HTR-8/SVneo (cell line): Measurements from ENCODE around the gene DNMT1.
A peak's percentile ranks its signal among the peaks of the same experiment; 100 is the strongest.
"Not testable (repeated sequence)": the region's sequence is repeated elsewhere in the genome, so short reads cannot be mapped to it uniquely, and the experiment has no call there.

Source experiments
- DNase-seq: peaks from one replicate; pipeline ENCODE4 v3.0.0; 2011; ENCODE audit warnings: low spot score, mixed read lengths; ENCODE audit not compliant: insufficient read length
- FAIRE-seq: peaks from 2 replicates; lab custom pipeline; 2011; peaks lifted over from hg19 to GRCh38; lab: Jason Lieb, UNC

Gene DNMT1

DNA sequence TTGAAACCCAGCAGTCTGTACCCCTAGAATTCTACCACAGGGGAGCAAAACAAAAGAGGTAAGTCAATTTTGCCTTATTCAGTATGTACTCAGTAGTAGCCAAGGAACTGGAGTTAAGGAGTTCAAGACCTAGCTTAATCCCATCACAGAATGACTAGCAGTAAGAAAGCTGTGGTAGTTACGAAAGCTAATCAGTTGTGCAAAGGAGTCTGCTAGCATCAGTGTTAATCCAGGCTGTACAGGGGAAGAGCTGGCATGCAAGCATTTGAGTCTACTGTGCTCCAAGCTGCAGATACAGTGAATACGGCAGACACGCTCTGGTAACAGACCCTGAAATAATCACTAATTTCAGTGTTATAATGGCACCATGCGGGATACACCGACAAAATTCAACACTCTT, 4.7 kb downstream of the DNMT1 start:
- no peak for DNase-seq
- no peak for FAIRE-seq

DNA sequence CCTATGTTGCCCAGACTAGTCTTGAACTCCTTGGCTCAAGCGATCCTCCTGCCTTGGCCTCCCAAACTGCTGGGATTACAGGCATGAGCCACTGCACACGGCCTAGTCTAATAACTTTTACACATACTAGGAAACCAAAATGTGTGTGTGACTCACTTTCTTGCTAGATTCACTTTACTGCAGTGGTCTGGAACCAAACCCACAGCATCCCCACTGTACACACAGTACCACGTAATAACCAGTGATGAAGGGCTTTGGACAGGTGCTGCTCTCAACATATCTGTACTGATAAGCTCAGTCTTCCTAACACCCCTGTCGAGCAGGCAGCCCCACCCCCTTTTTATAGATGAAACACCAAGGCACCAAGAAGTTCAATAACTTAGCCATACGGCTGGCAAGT, 5.1 kb downstream of the DNMT1 start:
- DNase-seq (no peak), FAIRE-seq (no peak)

DNA sequence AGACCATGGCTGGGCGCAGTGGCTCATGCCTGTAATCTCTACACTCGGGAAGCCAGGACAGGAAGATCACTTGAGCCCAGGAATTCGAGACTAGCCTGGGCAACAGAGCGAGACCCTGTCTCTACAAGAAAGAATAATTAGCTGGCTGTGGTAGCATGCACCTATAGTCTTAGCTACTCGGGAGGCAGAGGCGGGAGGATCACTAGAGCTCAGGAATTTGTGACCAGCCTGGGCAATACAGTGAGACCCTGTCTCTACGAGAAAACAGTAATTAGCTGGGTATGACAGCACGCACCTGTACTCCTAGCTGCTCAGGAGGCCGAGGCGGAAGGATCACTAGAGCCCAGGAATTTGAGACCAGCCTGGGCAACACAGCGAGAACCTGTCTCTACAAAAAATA, 7.4 kb downstream of the DNMT1 start:
- DNase-seq, result no peak
- no peak for FAIRE-seq

DNA sequence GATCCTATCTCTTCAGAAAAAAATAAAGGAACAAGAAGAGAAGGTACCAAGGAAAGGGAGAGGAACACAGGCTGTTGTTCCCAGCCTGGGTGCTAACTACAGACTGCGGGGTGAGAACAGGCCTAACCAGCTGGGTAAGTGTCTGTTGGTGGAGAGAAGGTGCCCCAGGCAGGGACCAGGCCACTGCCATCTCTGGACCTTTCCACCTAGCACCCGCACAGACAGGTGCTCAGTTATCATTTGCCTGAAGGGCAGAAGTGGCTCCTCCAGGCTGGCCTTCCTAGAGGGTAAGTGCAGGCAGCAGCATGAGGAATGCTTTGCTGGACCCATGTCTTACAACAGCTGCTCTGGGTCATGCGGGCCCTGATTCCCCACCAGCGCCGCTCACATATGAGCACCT, 10.1 kb downstream of the DNMT1 start:
- no peak for FAIRE-seq
- no peak for DNase-seq

DNA sequence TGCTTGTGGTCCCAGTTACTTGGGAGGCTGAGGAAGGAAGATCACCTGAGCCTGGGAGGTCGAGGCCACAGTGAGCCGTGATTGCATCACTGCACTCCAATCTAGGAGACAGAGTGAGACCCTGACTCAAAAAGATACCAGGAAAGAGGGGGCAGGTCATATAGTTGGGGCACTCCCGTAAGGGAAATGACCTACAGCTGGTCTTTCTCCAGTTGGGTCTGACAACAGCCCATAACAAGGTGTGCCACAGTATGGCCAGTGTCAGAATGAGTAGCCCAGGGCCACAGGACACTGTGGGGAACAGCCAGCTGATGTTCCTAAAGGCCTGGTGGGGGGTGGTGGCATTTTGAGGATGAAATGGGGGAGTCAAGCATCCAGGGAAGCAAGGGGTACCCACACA, 10.8 kb downstream of the DNMT1 start:
- no peak for FAIRE-seq
- DNase-seq, result no peak

DNA sequence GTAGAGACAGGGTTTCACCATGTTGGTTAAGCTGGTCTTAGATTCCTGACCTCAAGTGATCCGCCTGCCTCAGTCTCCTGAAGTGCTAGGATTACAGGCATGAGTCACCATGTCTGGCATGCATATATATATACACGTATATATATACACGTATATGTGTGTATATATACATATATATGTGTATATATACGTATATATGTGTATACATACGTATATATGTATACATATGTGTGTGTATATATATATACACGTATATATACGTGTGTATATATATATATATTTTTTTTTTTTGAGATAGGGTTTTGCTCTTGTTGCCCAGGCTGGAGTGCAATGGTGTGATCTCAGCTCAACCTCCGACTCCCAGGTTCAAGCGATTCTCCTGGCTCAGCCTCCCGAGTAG, 11.9 kb downstream of the DNMT1 start:
- FAIRE-seq (no peak), DNase-seq (no peak)

DNA sequence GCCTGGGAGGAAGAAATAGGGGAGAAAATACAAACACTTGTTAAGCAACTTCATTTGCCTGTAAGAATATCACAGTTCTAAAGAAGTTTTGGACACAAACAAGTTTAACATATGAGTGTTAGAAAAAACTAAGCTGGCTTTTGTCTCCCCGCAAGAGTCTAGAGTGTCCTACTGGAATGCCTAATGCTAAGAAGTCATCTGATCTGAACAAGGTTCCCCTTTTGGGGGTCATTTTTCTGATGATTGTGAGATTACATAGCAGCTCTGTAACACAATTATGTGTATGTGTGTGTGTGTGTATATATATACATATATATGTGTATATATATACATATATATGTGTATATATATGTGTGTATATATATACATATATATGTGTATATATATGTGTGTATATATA, 12.7 kb downstream of the DNMT1 start:
- DNase-seq, result no peak
- FAIRE-seq, result no peak

DNA sequence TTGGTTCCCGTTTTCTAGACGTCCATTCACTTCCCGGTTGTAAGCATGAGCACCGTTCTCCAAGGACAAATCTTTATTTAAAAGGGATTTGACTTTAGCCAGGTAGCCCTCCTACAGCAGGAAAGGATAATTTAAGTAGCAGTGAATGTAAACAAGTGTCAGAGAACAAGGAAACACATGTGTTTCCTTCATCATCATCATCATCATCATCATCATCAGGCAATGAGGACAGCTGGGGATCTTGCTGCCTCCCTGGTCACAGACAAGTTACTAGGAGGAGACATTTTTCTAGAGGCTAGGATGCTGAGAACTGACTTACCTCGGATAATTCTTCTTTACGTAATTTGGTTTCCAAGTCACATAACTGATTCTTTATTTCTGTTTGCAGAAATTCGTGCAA, 14.3 kb downstream of the DNMT1 start:
- peak; percentile 31 for FAIRE-seq
- DNase-seq, result no peak

DNA sequence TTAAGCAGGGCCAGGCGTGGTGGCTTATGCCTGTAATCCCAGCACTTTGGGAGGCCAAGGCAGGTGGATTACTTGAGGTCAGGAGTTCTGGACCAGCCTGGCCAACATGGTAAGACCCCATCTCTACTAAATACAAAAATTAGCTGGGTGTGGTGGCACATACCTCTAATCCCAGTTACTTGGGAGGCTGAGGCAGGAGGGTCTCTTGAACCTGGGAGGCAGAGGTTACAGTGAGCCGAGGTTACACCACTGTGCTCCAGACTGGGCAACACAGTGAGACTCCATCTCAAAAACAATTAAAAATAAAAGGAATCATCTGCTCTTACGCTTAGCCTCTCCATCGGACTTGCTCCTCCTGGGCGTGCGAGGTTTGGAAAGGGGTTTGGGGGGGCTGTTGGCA, 14.7 kb downstream of the DNMT1 start:
- not testable (repeated sequence) for FAIRE-seq, DNase-seq

DNA sequence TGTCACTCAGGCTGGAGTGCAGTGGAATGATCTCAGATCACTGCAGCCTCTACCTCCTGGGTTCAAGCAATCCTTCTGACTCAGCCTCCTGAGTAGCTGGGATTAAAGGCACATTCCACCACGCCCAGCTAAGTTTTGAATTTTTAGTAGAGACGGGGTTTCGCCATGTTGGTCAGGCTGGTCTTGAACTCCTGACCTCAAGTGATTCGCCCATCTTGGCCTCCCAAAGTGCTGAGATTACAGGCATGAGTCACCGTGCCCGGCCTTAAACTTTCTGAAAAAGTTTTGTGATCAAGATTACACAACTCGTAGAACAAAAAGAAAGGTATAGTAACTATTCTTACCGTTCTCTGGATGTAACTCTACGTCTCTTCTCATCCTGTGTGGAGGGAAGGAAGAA, 21.2 kb downstream of the DNMT1 start:
- FAIRE-seq, result no peak
- DNase-seq, result no peak

DNA sequence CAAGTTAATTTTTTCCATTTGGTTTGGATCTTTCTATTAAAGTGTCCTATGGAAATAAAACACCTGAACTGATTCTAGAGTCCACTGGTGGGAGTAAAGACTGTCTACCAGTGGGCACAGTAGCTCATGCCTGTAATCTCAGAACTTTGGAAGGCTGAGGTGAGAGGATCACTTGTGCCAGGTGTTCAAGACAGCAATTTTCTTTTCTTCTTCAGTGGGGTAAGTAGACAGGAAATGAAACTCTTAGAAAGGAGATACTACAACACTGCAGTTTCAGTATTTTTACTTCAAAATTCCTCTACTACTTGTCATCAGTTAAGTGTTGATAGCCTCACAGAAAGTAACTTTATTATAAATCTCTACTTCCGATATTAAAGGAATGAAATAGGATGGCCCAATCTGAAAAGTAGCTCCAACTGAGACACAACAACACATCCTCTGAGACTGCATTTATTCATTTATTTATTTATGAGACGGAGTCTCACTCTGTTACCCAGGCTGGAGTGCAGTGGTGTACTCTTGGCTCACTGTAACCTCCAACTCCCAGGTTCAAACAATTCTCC, 26.3 kb downstream of the DNMT1 start:
- FAIRE-seq, result no peak
- no peak for DNase-seq

DNA sequence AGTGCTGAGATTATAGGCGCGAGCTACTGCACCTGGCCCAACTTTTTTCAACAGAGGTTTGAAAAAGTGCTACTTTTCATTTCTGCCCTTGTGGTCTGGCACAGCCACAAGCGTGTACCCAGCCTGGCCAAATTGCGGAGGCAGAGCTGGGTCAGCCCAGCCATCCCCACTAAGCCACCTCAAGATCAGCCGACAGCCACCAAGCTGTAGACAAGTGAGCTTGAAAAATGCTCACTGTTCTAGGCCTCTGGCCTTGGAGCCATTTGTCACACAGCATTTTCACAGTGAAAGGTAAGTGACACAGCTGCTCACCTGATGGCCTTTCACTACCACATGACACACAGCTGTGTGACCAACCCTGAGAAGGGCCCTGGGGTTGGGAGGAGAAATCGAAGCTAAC, 27.3 kb downstream of the DNMT1 start:
- FAIRE-seq, result no peak
- no peak for DNase-seq

DNA sequence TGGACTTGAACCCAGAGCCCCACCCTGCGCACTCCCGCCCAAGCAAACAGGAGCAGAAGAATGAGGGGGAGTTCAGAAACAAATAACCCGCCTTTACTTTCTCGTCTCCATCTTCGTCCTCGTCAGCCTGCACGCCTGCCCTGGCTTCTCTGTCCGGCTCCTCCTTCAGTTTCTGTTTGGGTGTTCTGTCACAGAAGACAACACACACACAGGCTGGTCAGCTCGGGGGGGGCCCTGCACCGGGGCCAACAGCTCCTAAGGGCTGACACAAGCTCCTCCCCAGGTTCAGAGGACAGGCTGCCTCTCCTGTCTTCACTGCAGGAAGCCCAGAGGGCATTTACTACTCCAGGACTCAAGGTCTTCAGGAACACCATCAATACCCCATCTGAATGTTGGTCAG, 28.3 kb downstream of the DNMT1 start:
- FAIRE-seq, DNase-seq: not testable (repeated sequence)

DNA sequence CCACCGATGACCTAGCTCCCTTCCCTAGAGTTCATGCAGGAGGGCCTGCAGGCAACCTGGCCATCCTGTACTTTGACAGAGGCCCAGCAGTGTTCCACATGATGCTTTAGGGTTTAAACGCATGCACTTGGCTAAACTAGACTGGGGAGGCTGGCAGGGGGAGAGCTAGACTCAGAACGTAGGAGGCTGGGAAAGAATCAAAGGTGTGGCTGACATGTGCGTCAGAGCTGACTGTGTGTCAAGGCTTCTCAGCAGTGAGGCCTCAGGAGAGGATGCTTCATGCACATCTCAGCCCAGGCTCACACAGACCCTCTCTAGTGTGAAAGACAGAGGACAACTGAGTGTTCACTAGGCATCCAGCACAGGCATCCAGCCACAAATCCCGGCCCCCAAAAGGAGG, 28.7 kb downstream of the DNMT1 start:
- DNase-seq, result no peak
- no peak for FAIRE-seq

DNA sequence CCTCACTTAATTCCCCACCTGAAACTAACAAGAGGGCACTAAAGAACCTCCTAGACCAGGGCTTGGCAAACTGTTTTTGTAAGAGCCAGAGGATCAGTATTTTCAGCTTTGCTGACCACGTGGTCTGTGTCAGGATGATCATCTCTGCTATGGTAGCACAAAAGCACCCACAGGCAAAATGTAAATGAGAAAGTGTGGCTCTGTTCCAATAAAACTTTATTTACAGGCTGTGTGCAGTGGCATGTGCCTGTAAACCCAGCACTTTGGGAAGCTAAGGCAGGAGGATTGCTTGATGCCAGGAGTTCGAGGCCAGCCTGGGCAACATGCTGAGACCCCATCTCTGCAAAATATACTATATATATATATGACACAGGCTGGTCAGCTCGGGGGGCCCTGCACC, 31.2 kb downstream of the DNMT1 start:
- no peak for DNase-seq
- FAIRE-seq, result no peak

DNA sequence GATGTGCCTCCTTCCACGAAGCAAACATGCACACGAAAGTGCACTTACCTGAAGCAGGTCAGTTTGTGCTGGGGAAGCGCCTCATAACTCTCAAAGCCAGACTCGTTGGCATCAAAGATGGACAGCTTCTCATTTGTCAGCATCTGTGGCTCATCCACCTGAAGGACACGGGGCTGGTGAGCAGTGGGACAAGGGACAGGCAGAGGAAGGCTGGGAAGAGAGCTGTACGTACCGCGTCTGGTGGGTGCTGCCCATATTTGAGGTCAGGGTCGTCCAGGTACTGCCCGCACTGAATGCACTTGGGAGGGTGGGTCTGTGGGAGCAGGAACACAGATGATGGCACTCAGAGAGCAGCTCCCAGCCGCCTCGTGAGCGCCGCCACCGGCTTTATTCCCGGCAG, 35.1 kb downstream of the DNMT1 start:
- FAIRE-seq, result no peak
- no peak for DNase-seq

DNA sequence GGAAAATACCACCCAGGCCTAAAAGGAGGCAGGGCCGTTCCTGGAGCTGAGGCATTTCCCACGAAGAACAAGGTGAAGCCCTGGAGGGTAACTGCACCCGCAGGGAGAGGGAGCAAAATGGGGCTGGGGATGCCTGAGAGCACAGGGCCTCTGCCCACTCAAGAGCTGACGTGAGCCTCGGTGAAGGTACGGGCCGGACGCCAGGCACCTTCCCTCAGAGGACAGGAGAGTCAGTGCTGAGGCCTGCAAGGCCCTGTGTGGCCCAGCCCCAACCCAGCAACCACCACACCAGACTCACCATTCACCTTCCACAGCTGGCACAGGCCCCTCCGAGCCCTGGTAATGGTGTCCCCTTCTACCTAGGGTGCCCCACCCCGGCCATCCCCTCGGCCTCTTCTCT, 36.3 kb downstream of the DNMT1 start:
- DNase-seq (no peak), FAIRE-seq (no peak)

DNA sequence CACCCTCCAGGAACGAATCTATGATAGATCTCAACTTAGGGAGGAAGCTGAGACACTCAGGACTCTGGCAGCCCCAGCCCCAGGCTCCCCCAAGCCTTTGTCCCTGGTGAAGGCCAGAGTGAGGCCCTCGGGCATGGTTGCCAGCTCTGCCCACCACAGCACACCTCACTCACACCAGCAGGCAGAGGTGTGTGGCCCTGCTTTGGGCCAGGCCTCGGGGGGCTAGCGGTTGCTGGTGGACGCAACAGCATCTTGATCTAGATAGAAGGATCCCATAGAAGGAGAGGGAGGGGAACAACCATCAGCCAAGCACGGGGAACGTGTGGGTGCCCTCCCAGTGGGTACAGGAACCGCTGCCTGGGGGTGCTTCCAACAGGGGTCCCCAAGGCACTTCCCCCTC, 36.7 kb downstream of the DNMT1 start:
- FAIRE-seq (no peak), DNase-seq (no peak)

DNA sequence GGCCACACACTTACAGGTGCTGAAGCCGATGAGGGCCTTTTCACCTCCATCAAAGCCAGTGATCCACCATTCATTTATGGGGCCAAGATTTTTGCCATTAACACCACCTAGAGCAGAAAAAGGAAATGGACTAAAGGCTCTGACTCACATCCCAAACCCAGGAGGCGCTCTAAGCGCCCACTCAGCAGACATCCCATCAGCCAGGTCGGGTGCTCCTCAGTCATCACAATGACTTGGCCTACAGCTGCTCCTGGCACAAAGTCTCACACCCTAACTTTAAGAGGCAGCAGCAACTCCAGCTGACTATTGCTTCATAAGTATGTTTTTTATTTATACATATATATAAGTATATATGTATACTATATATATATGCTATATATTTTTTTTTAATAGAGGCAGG, 38.9 kb downstream of the DNMT1 start:
- FAIRE-seq (no peak), DNase-seq (no peak)

DNA sequence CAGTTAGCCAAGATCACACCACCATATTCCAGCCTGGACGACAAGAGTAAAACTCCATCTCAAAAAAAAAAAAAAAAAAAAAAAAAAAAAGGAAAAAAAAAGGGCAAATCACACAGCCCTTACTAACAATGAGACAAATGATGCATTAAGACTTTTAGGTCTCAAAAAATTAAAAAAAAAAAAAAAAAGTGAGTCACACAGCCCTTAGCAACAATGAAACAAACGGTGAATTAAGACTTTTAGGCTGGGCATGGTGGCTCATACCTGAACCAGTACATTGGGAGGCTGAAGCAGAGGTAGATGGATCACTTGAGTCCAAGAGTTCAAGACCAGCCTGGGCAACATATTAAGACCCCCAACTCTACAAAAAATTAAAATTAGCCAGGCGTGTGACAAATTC, 42.7 kb downstream of the DNMT1 start:
- no peak for FAIRE-seq
- DNase-seq, result no peak

DNA sequence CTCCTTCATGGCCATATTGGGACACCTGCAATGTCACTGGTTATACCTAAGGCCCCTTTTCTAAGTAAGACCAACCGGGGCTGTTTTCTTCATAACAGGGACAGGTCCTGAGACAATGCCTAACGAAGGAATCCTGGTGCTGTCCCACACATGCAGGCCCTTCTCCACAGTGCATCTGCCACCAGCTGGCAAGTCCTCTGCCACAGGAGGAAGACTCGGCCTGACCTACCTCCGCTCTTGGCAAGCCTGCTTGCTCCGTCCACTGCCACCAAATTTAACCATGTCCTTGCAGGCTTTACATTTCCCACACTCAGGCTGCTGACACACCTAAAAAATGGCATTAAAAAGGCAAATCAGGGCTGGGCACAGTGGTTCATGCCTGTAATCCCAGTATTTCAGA, 43.2 kb downstream of the DNMT1 start:
- FAIRE-seq (no peak), DNase-seq (no peak)

DNA sequence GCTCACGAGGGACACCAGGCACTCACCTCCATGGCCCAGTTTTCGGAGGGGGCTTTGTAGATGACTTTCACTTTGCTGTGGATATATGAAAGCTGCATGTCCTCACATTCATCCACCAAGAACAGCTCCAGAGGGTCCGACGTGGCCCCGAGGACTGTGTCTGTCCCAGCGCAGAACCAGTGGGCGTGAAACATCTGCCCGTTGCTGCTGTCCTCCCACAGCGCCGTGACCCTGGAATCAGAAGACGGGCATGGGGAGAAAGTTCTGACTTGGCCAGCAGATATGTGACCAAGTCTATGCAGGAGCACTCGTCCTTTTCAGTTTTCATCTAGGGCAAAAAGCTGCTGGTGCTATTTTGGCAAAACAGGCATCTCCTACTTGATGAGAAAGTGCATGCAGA, 45.3 kb downstream of the DNMT1 start:
- FAIRE-seq (no peak), DNase-seq (no peak)

DNA sequence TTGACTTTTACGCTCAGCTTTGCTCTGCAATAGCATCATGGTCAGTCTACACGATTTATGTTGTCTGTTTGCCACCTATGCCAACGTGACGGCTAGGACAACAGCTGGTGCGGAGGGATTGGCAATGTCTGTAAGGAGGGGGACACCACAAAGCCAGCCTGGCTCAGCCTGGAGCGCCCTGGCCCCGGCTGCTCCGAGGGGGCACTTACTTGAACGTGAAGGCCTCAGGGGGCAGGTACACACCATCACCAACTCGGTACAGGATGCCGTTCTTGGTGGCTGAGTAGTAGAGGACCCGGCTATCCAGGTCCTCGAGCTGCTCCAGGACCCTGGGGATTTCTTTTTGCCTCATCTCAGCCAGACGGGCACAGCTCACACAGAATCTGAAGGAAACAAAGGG, 48.6 kb downstream of the DNMT1 start:
- DNase-seq, result no peak
- no peak for FAIRE-seq
